ENCODE measurements around the gene ZNF444.

DNA sequence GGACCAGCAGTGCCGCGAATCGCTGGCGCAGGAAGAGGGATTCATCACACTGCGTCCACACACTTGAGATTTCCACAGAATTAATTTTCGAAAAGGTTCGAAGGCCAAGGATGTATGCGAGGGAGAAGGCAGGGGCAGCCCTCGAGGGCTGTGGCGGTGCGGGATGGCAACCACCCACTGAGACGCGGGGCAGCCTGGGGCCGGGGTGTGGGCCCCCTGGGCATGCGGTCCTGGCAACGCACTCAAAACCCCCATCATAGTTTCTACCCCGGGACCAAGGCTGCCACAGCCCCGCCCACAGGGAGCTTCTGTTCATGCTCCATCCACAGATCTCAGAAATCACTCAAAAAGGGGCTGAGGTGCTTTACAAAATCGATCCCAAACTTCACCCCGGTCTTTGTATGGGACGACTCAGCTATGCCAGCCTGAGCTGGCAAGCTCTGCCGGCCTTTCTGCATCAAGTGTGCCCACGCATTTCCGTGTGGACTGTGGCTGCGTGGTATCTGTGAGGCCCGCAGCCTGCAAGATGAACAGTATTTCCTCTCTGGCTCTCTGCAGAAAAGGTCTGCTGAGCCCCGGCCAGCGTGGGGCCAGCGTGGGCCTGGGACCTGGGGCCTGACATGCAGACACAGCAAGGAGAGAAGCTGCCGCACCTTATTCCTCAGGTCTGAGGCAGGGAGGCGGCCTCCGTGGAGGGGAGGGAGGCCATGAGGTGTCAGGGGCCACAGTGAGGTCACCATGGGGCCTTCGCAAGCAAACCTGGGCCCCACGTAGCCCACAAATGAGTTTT lies 39.1 kb upstream of the ZNF444 start:
- TF ChIP-seq POLR2AphosphoS5 (IDR thresholded peaks at IDR 0.05; ENCODE audit: borderline replicate concordance, low read depth, low read length) (no peak), EZH2 (IDR thresholded peaks at IDR 0.05) (no peak)
